ENCODE measurements around the gene TNF. TPM values are rescaled to one million over a fixed set of nuclear protein-coding genes. Genes with fewer than 3 reads are reported as not detected.
A peak's percentile ranks its signal among the peaks of the same experiment; 100 is the strongest.

The TNF gene
- total and polyA plus RNA-seq, 9 donors: 0.08 to 0.80 (median 0.24) TPM; not detected in 2

- Histone ChIP-seq H3K9me3 (replicated peaks; ENCODE audit: control insufficient read depth, low read depth, low read length) (no peaks in the 10 kb centered on the region), H3K4me3 (ENCODE audit: low read length) (peak overlapping the region; percentile 24), H3K27me3 (ENCODE audit: control insufficient read depth, insufficient read depth, low read length) (peaks cover 2% of the 10 kb centered on the region), H3K4me1 (ENCODE audit: control insufficient read depth, insufficient read depth, low read length) (no peaks in the 10 kb centered on the region), H3K36me3 (ENCODE audit: control insufficient read depth, insufficient read depth, low read length) (peaks cover 3% of the 10 kb centered on the region), H3K27ac (ENCODE audit: low read length) (no peak overlapping the region)
- no peak for DNase-seq
- 13% methylated on average over 5 of the region's 7 CpGs for WGBS (ENCODE audit: insufficient coverage)
Observed at GRCh38 chr6:31615748-31616147, 40.4 kb downstream of the TNF start.

- Histone ChIP-seq H3K27me3 (ENCODE audit: control insufficient read depth, insufficient read depth, low read length) (peaks cover 2% of the 10 kb centered on the region), H3K27ac (ENCODE audit: low read length) (no peak overlapping the region), H3K36me3 (ENCODE audit: control insufficient read depth, insufficient read depth, low read length) (peaks cover 3% of the 10 kb centered on the region), H3K4me3 (ENCODE audit: low read length) (no peak overlapping the region), H3K4me1 (ENCODE audit: control insufficient read depth, insufficient read depth, low read length) (peaks cover 4% of the 10 kb centered on the region), H3K9me3 (replicated peaks; ENCODE audit: control insufficient read depth, low read depth, low read length) (no peaks in the 10 kb centered on the region)
- WGBS (ENCODE audit: insufficient coverage): 86% methylated on average over 1 of the region's 2 CpGs
- DNase-seq: no peak
Observed at GRCh38 chr6:31617010-31617409, 41.6 kb downstream of the TNF start.

- Histone ChIP-seq H3K27ac (ENCODE audit: low read length) (peak overlapping the region; percentile 100), H3K9me3 (replicated peaks; ENCODE audit: control insufficient read depth, low read depth, low read length) (no peaks in the 10 kb centered on the region), H3K36me3 (ENCODE audit: control insufficient read depth, insufficient read depth, low read length) (peaks cover 28% of the 10 kb centered on the region), H3K4me3 (ENCODE audit: low read length) (peak overlapping the region; percentile 67), H3K27me3 (ENCODE audit: control insufficient read depth, insufficient read depth, low read length) (no peaks in the 10 kb centered on the region), H3K4me1 (ENCODE audit: control insufficient read depth, insufficient read depth, low read length) (peaks cover 10% of the 10 kb centered on the region)
- 0% methylated on average over 34 of the region's 50 CpGs for WGBS (ENCODE audit: insufficient coverage)
- DNase-seq: peak; percentile 100
Observed at GRCh38 chr6:31619805-31620585, 44.6 kb downstream of the TNF start.

- H3K27ac ChIP-seq (ENCODE audit: low read length): peak within 1 kb of the TSS; percentile 100
- WGBS (ENCODE audit: insufficient coverage): under 1% methylated on average over 59 of the region's 67 CpGs
- H3K9me3 ChIP-seq (replicated peaks; ENCODE audit: control insufficient read depth, low read depth, low read length): no peaks in the 10 kb centered on the region
- peaks cover 10% of the 10 kb centered on the region for H3K4me1 ChIP-seq (ENCODE audit: control insufficient read depth, insufficient read depth, low read length)
- H3K36me3 ChIP-seq (ENCODE audit: control insufficient read depth, insufficient read depth, low read length): peaks cover 36% of the 10 kb centered on the region
- DNase-seq: peak; percentile 87
- H3K4me3 ChIP-seq (ENCODE audit: low read length): peak within 1 kb of the TSS; percentile 76
- no peaks in the 10 kb centered on the region for H3K27me3 ChIP-seq (ENCODE audit: control insufficient read depth, insufficient read depth, low read length)
Observed at GRCh38 chr6:31620586-31621319, 45.4 kb downstream of the TNF start, which contains the start of gene PRRC2A. PRRC2A (plus strand) TSS chr6:31620715; CDS start chr6:31622790, 2,075 bp downstream.

- Histone ChIP-seq H3K9me3 (replicated peaks; ENCODE audit: control insufficient read depth, low read depth, low read length) (no peaks in the 10 kb centered on the region), H3K27ac (ENCODE audit: low read length) (peak overlapping the region; percentile 96), H3K27me3 (ENCODE audit: control insufficient read depth, insufficient read depth, low read length) (no peaks in the 10 kb centered on the region), H3K4me1 (ENCODE audit: control insufficient read depth, insufficient read depth, low read length) (peaks cover 10% of the 10 kb centered on the region), H3K4me3 (ENCODE audit: low read length) (peak overlapping the region; percentile 76), H3K36me3 (ENCODE audit: control insufficient read depth, insufficient read depth, low read length) (peaks cover 42% of the 10 kb centered on the region)
- WGBS (ENCODE audit: insufficient coverage): 4% methylated on average over 9 of the region's 15 CpGs
- DNase-seq: no peak
Observed at GRCh38 chr6:31621320-31621939, 46.1 kb downstream of the TNF start.

GRCh38 chr6:31621991-31622390, 46.6 kb downstream of the TNF start:
- H3K27me3 ChIP-seq (ENCODE audit: control insufficient read depth, insufficient read depth, low read length): no peaks in the 10 kb centered on the region
- peaks cover 10% of the 10 kb centered on the region for H3K4me1 ChIP-seq (ENCODE audit: control insufficient read depth, insufficient read depth, low read length)
- WGBS (ENCODE audit: insufficient coverage): 28% methylated on average over 2 of the region's 4 CpGs
- peaks cover 47% of the 10 kb centered on the region for H3K36me3 ChIP-seq (ENCODE audit: control insufficient read depth, insufficient read depth, low read length)
- DNase-seq: no peak
- peak overlapping the region; percentile 76 for H3K4me3 ChIP-seq (ENCODE audit: low read length)
- peak overlapping the region; percentile 96 for H3K27ac ChIP-seq (ENCODE audit: low read length)
- H3K9me3 ChIP-seq (replicated peaks; ENCODE audit: control insufficient read depth, low read depth, low read length): no peaks in the 10 kb centered on the region

- Histone ChIP-seq H3K4me1 (ENCODE audit: control insufficient read depth, insufficient read depth, low read length) (peaks cover 10% of the 10 kb centered on the region), H3K4me3 (ENCODE audit: low read length) (no peak overlapping the region), H3K27me3 (ENCODE audit: control insufficient read depth, insufficient read depth, low read length) (no peaks in the 10 kb centered on the region), H3K36me3 (ENCODE audit: control insufficient read depth, insufficient read depth, low read length) (peaks cover 52% of the 10 kb centered on the region), H3K27ac (ENCODE audit: low read length) (no peak overlapping the region), H3K9me3 (replicated peaks; ENCODE audit: control insufficient read depth, low read depth, low read length) (no peaks in the 10 kb centered on the region)
- DNase-seq: no peak
- 72% methylated on average over 5 of the region's 10 CpGs for WGBS (ENCODE audit: insufficient coverage)
Observed at GRCh38 chr6:31622684-31623091, 47.3 kb downstream of the TNF start.

- no peak overlapping the region for H3K27ac ChIP-seq (ENCODE audit: low read length)
- DNase-seq: no peak
- H3K4me3 ChIP-seq (ENCODE audit: low read length): no peak overlapping the region
- WGBS (ENCODE audit: insufficient coverage): no CpG with 5 or more reads among the region's 10 CpGs
- H3K36me3 ChIP-seq (ENCODE audit: control insufficient read depth, insufficient read depth, low read length): peaks cover 66% of the 10 kb centered on the region
- no peaks in the 10 kb centered on the region for H3K27me3 ChIP-seq (ENCODE audit: control insufficient read depth, insufficient read depth, low read length)
- H3K9me3 ChIP-seq (replicated peaks; ENCODE audit: control insufficient read depth, low read depth, low read length): no peaks in the 10 kb centered on the region
- peaks cover 10% of the 10 kb centered on the region for H3K4me1 ChIP-seq (ENCODE audit: control insufficient read depth, insufficient read depth, low read length)
Observed at GRCh38 chr6:31624070-31624469, 48.7 kb downstream of the TNF start.

- no peak for DNase-seq
- peaks cover 6% of the 10 kb centered on the region for H3K4me1 ChIP-seq (ENCODE audit: control insufficient read depth, insufficient read depth, low read length)
- H3K27me3 ChIP-seq (ENCODE audit: control insufficient read depth, insufficient read depth, low read length): no peaks in the 10 kb centered on the region
- no peak overlapping the region for H3K4me3 ChIP-seq (ENCODE audit: low read length)
- H3K9me3 ChIP-seq (replicated peaks; ENCODE audit: control insufficient read depth, low read depth, low read length): no peaks in the 10 kb centered on the region
- WGBS (ENCODE audit: insufficient coverage): 89% methylated on average over 1 of the region's 10 CpGs
- peaks cover 95% of the 10 kb centered on the region for H3K36me3 ChIP-seq (ENCODE audit: control insufficient read depth, insufficient read depth, low read length)
- H3K27ac ChIP-seq (ENCODE audit: low read length): no peak overlapping the region
Observed at GRCh38 chr6:31626952-31627351, 51.6 kb downstream of the TNF start.

Data from muscle of leg (tissue), 11 donors.